HepG2 (cell line): ENCODE measurements around the gene BEND3. TPM values are rescaled to one million over a fixed set of nuclear protein-coding genes. Genes with fewer than 3 reads are reported as not detected.

Source experiments
- ATAC-seq: fragments of 200-7000 bp; cut with Tn5 transposase; 3 replicates; pipeline ENCODE4 v1.9.1; 2020; ENCODE audit warnings: mild to moderate bottlenecking, moderate library complexity
- BruUV-seq: library from RNA; stranded (reverse); fragments of 400-500 nt; replicated peaks from 2 replicates; lab custom pipeline; 2021; lab: Mats Ljungman, UMichigan
- CTCF ChIA-PET: fragments of 300-600 bp; formaldehyde crosslinking; extraction: SDS; loops from one replicate; lab custom pipeline; 2021; ENCODE audit warnings: low total read pairs, inconsistent platforms, low intra/inter-chr PET ratio; lab: Yijun Ruan, JAX
- POLR2A ChIA-PET: fragments of 350-600 bp; sonication (Branson Sonifier 250); formaldehyde crosslinking; loops from one replicate; lab custom pipeline; 2020; ENCODE audit warnings: antibody characterized with exemption, inconsistent platforms; lab: Yijun Ruan, JAX
- DNase-seq: peaks from one replicate; pipeline ENCODE4 v3.0.0-alpha.2; 2015; ENCODE audit warnings: low spot score
- FAIRE-seq: peaks from 3 replicates; lab custom pipeline; 2011; peaks lifted over from hg19 to GRCh38; lab: Jason Lieb, UNC
- H2AFZ ChIP-seq: one replicate; pipeline ENCODE4 v1.6.1; 2011; ENCODE audit warnings: low read length, inconsistent platforms
- H3K27ac ChIP-seq: fragments of 300-600 bp; 3 replicates; pipeline ENCODE4 v1.8.0; 2011; ENCODE audit warnings: mixed run types, mild to moderate bottlenecking, mixed read lengths, low read length, inconsistent platforms; ENCODE audit not compliant: insufficient read depth; ENCODE audit errors: extremely low read length
- H3K27me3 ChIP-seq, 2 experiments: fragments of 200-600 bp in 1 of 2; 2 replicates in 1 of 2; 3 replicates in 1 of 2; pipeline versions ENCODE4 v1.6.0 to v1.8.0; 2011; ENCODE audit warnings: low read length in 2 of 2, mild to moderate bottlenecking in 2 of 2, moderate library complexity in 2 of 2, inconsistent platforms in 1 of 2; ENCODE audit not compliant: insufficient read depth in 2 of 2, control insufficient read depth in 1 of 2
- H3K36me3 ChIP-seq, 2 experiments: fragments of 200-600 bp in 1 of 2; replicated peaks in 1 of 2; 2 replicates in 1 of 2; 3 replicates in 1 of 2; pipeline versions ENCODE4 v1.5.1 to v1.8.0; 2011; ENCODE audit warnings: low read length in 2 of 2, inconsistent platforms in 1 of 2; ENCODE audit not compliant: insufficient read depth in 2 of 2, control insufficient read depth in 1 of 2
- H3K4me1 ChIP-seq: 2 replicates; pipeline ENCODE4 v1.5.1; 2012; ENCODE audit warnings: low read length, inconsistent platforms; ENCODE audit not compliant: insufficient read depth
- H3K4me2 ChIP-seq: 2 replicates; pipeline ENCODE4 v1.6.0; 2011; ENCODE audit warnings: low read depth, low read length, inconsistent platforms
- H3K4me3 ChIP-seq, 3 experiments: fragments of 200-600 bp in 1 of 3; sonication (generic), shearing (Covaris generic) in 1 of 3; replicated peaks in 1 of 3; 2 replicates each; pipeline ENCODE4 v1.5.1; 2011 to 2016; ENCODE audit warnings: low read length in 3 of 3, inconsistent platforms in 2 of 3, low read depth in 2 of 3, mild to moderate bottlenecking in 2 of 3, control low read depth in 1 of 3, mixed read lengths in 1 of 3; ENCODE audit not compliant: insufficient read depth in 1 of 3
- H3K79me2 ChIP-seq: one replicate; pipeline ENCODE4 v1.6.1; 2011; ENCODE audit warnings: low read length, inconsistent platforms; ENCODE audit not compliant: insufficient read depth
- H3K9ac ChIP-seq: 2 replicates; pipeline ENCODE4 v1.6.0; 2011; ENCODE audit warnings: mild to moderate bottlenecking, low read depth, low read length, inconsistent platforms; ENCODE audit not compliant: insufficient read depth
- H3K9me3 ChIP-seq: 2 replicates; pipeline ENCODE4 v1.5.1; 2012; ENCODE audit warnings: mild to moderate bottlenecking, low read length
- H4K20me1 ChIP-seq: 2 replicates; pipeline ENCODE4 v1.6.0; 2011; ENCODE audit warnings: inconsistent platforms, mild to moderate bottlenecking, low read length, moderate library complexity; ENCODE audit not compliant: insufficient read depth
- CC2D1A ChIP-seq: sonication (generic); formaldehyde crosslinking; IDR thresholded peaks from 2 replicates; pipeline ENCODE4 v1.8.1; 2023; ENCODE audit warnings: mild to moderate bottlenecking, missing genetic modification reagents
- FIP1L1 ChIP-seq: fragments of 200-400 bp; formaldehyde crosslinking; IDR thresholded peaks from 2 replicates; pipeline ENCODE4 v1.6.1; 2018; ENCODE audit warnings: low read depth, mild to moderate bottlenecking, low read length, moderate library complexity, borderline replicate concordance; ENCODE audit not compliant: insufficient read depth
- FOXC1 ChIP-seq: sonication (generic); formaldehyde crosslinking; IDR thresholded peaks from 2 replicates; pipeline ENCODE4 v1.8.0; 2022; ENCODE audit warnings: mild to moderate bottlenecking, missing genetic modification reagents, borderline replicate concordance
- GABPB1 ChIP-seq: IDR thresholded peaks from 2 replicates; pipeline ENCODE4 v1.6.1; 2016; ENCODE audit warnings: mild to moderate bottlenecking, missing genetic modification reagents, moderate library complexity, missing compliant biosample characterization
- JUND ChIP-seq: sonication (generic); formaldehyde crosslinking; IDR thresholded peaks from 2 replicates; pipeline ENCODE4 v1.8.0; 2022; ENCODE audit warnings: mild to moderate bottlenecking, missing genetic modification reagents
- KDM1A ChIP-seq: IDR thresholded peaks from 2 replicates; pipeline ENCODE4 v1.6.1; 2016; ENCODE audit warnings: missing compliant biosample characterization
- MXD4 ChIP-seq: IDR thresholded peaks from 2 replicates; pipeline ENCODE4 v1.6.1; 2016; ENCODE audit warnings: mild to moderate bottlenecking, missing biosample characterization, missing genetic modification reagents
- NR2C2 ChIP-seq: sonication (generic); formaldehyde crosslinking; IDR thresholded peaks from 2 replicates; pipeline ENCODE4 v1.4.0; 2020; ENCODE audit warnings: missing genetic modification reagents, mild to moderate bottlenecking, moderate library complexity, borderline replicate concordance
- NR3C1 ChIP-seq: sonication (generic); formaldehyde crosslinking; IDR thresholded peaks from 2 replicates; pipeline ENCODE4 v1.4.0; 2020; ENCODE audit warnings: missing genetic modification reagents
- RBFOX2 ChIP-seq: fragments of 200-400 bp; formaldehyde crosslinking; IDR thresholded peaks from 2 replicates; pipeline ENCODE4 v1.6.1; 2017; ENCODE audit warnings: low read depth, mild to moderate bottlenecking, low read length
- STAT5B ChIP-seq: sonication (generic); formaldehyde crosslinking; IDR thresholded peaks from 2 replicates; pipeline ENCODE4 v1.4.0; 2020; ENCODE audit warnings: missing genetic modification reagents
- TBX3 ChIP-seq: fragments of 450-650 bp; IDR thresholded peaks from 2 replicates; pipeline ENCODE4 v1.6.1; 2017; ENCODE audit warnings: antibody characterized with exemption, mild to moderate bottlenecking, inconsistent platforms, borderline replicate concordance
- TSC22D2 ChIP-seq: sonication (generic); formaldehyde crosslinking; IDR thresholded peaks from 2 replicates; pipeline ENCODE4 v1.5.1; 2020; ENCODE audit warnings: missing genetic modification reagents, mild to moderate bottlenecking, borderline replicate concordance
- U2AF1 ChIP-seq: fragments of 200-400 bp; formaldehyde crosslinking; optimal IDR thresholded peaks from 2 replicates; pipeline ENCODE3; 2017; ENCODE audit warnings: mild to moderate bottlenecking, low read depth, low read length
- YEATS2 ChIP-seq: sonication (generic); formaldehyde crosslinking; IDR thresholded peaks from 2 replicates; pipeline ENCODE4 v1.4.0; 2020; ENCODE audit warnings: missing genetic modification reagents, borderline replicate concordance
- ZKSCAN8 ChIP-seq: IDR thresholded peaks from 2 replicates; pipeline ENCODE4 v1.6.1; 2016; ENCODE audit warnings: borderline replicate concordance, missing genetic modification reagents, missing compliant biosample characterization
- ZMYM3 ChIP-seq: sonication (generic); formaldehyde crosslinking; IDR thresholded peaks from 2 replicates; pipeline ENCODE4 v1.5.1; 2020; ENCODE audit warnings: mild to moderate bottlenecking, missing genetic modification reagents
- ZNF17 ChIP-seq: sonication (generic); formaldehyde crosslinking; IDR thresholded peaks from 2 replicates; pipeline ENCODE4 v1.5.0; 2020; ENCODE audit warnings: mild to moderate bottlenecking, missing genetic modification reagents
- in situ Hi-C: cut with HindIII; loops from 2 replicates; pipeline ENCODE4 v1.10.0; 2017; ENCODE audit warnings: low pct_unique_long_range_greater_than_20kb; ENCODE audit not compliant: extremely low pct_ligation_motif_present
- intact Hi-C: fragments of 100-400 bp; cut with micrococcal nuclease; formaldehyde crosslinking; loops from one replicate; pipeline ENCODE4 v1.10.0; 2022; ENCODE audit not compliant: unreplicated experiment
- polyA plus RNA-seq, 8 experiments: library from polyadenylated mRNA; depleted of rRNA in 3 of 8; stranded (reverse) in 7 of 8; unstranded in 1 of 8; fragments of >200 nt; fragmentation: Illumina TruSeq in 4 of 8; extraction: Trizol in 4 of 8; gene quantifications; 2 replicates each; pipeline versions ENCODE4 v1.2.1 to v1.2.3, GENCODE V29; 2011 to 2016; ENCODE audit warnings: low read depth in 4 of 8, missing spikeins in 1 of 8, mixed read lengths in 1 of 8; ENCODE audit not compliant: insufficient read depth in 1 of 8
- total RNA-seq, 5 experiments: library from RNA; depleted of rRNA; stranded (reverse); fragments of >200 nt; fragmentation: Illumina TruSeq; extraction: Trizol; gene quantifications; 2 replicates each; pipeline ENCODE4 v1.2.3, GENCODE V29; 2016; ENCODE audit warnings: low read depth in 1 of 5

BEND3 gene
- total and polyA plus RNA-seq, 2 of the 13 experiments (the other 11 are each of a cell fraction or from before 2014, with no cell fraction given), result 1.4 to 5.8 TPM

DNA sequence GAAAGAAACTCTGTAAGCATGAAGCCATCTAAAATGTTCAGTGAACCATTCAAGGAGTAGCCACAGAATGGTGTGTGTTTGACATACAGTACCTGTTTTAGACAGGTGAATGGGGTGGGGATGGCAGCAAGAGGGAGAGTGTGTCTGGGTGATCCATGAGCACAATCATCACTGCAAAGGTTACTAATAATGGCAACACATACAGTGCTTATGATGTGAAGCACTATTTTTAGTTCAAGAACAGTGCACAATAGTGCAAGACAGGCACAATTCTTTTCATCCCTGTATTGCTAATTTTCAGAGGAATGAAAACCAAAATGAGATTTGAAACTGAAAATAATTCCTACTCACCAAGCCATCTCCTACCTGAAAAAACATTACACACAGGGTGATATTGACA is 14.1 kb downstream of the BEND3 start:
- no peak overlapping the region for H2AFZ ChIP-seq
- no peak overlapping the region for H3K9ac ChIP-seq
- CTCF ChIA-PET, result no interaction called here
- no peaks in the 10 kb centered on the region for H4K20me1 ChIP-seq
- in situ Hi-C loops, result no loop called here
- H3K4me2 ChIP-seq, result no peak overlapping the region
- no peak for ATAC-seq
- peaks cover 5% of the 10 kb centered on the region in 2 experiments; a peak in 3 of 5 replicates for H3K36me3 ChIP-seq
- intact Hi-C loops, result no loop called here
- no peak for TF ChIP-seq ZNF17 (CRISPR knock-in tag)
- TF ChIP-seq CC2D1A, result no peak
- no peak for TF ChIP-seq RBFOX2
- TF ChIP-seq U2AF1, result no peak
- TF ChIP-seq FIP1L1, result no peak
- no peak for TF ChIP-seq NR3C1
- no peak for TF ChIP-seq STAT5B
- TF ChIP-seq NR2C2 (CRISPR knock-in tag), result no peak
- TF ChIP-seq YEATS2, result no peak
- no peak for TF ChIP-seq GABPB1 (CRISPR knock-in tag)
- no peak for TF ChIP-seq TBX3
- no peak for TF ChIP-seq KDM1A (CRISPR knock-in tag)
- no peak for TF ChIP-seq ZKSCAN8 (CRISPR knock-in tag)
- no peak for TF ChIP-seq JUND (CRISPR knock-in tag)
- TF ChIP-seq ZMYM3, result no peak
- TF ChIP-seq MXD4 (CRISPR knock-in tag), result no peak
- no peak for TF ChIP-seq TSC22D2 (CRISPR knock-in tag)
- TF ChIP-seq FOXC1 (CRISPR knock-in tag), result no peak
- TF ChIP-seq, all 625 proteins: peak for 0
- no peak overlapping the region for H3K27ac ChIP-seq
- H3K4me3 ChIP-seq, result no peak overlapping the region
- H3K27me3 ChIP-seq, result no peaks in the 10 kb centered on the region
- H3K4me1 ChIP-seq, result peaks cover 9% of the 10 kb centered on the region
- POLR2A ChIA-PET, result no interaction called here
- peaks cover 2% of the 10 kb centered on the region for H3K79me2 ChIP-seq
- FAIRE-seq (peak; percentile 4), DNase-seq (no peak)
- no peaks in the 10 kb centered on the region for H3K9me3 ChIP-seq
- BruUV-seq, result no TSS peak
